Measurements from ENCODE around the gene IGF1. TPM values are rescaled to one million over a fixed set of nuclear protein-coding genes. Genes with fewer than 3 reads are reported as not detected.
A peak's percentile ranks its signal among the peaks of the same experiment; 100 is the strongest.

IGF1 gene
- polyA plus RNA-seq (2013, experiment 1 of 2), result not detected
- not detected for polyA plus RNA-seq (2013, experiment 2 of 2)

- H2BK120ac ChIP-seq (ENCODE audit: low read depth, low read length), result no peak within 1 kb of the TSS
- no peak within 1 kb of the TSS for H3K4ac ChIP-seq (ENCODE audit: low read depth, low read length)
- no peaks in the 10 kb centered on the region for H3K27me3 ChIP-seq (ENCODE audit: insufficient read depth, low read length, poor library complexity)
- H3K18ac ChIP-seq (ENCODE audit: low read length), result no peak within 1 kb of the TSS
- no peak within 1 kb of the TSS for H3K23ac ChIP-seq (ENCODE audit: low read length)
- H3K4me1 ChIP-seq (ENCODE audit: control insufficient read depth, low read depth, low read length), result peaks cover 6% of the 10 kb centered on the region
- H2AK5ac ChIP-seq (ENCODE audit: low read length), result no peak within 1 kb of the TSS
- no peaks in the 10 kb centered on the region for H3K79me1 ChIP-seq (ENCODE audit: low read length)
- no peak within 1 kb of the TSS for H4K8ac ChIP-seq (ENCODE audit: low read depth, low read length)
- peak; percentile 38 for DNase-seq
- no peak within 1 kb of the TSS for H4K5ac ChIP-seq (ENCODE audit: low read length)
- H3K4me3 ChIP-seq (ENCODE audit: low read length), result no peak within 1 kb of the TSS
- H3K27ac ChIP-seq (ENCODE audit: low read depth, low read length), result no peak within 1 kb of the TSS
- no peak within 1 kb of the TSS for H3K4me2 ChIP-seq (ENCODE audit: low read length)
- H2BK15ac ChIP-seq (replicated peaks; ENCODE audit: low read depth), result no peak within 1 kb of the TSS
- no peak within 1 kb of the TSS for H3K56ac ChIP-seq (ENCODE audit: low read length)
- no peak within 1 kb of the TSS for H3K9ac ChIP-seq (ENCODE audit: low read length)
- H2BK5ac ChIP-seq (ENCODE audit: low read length), result no peak within 1 kb of the TSS
- H3K36me3 ChIP-seq (ENCODE audit: control insufficient read depth, insufficient read depth, low read length), result no peaks in the 10 kb centered on the region
- no CpG with 5 or more reads among the region's 2 CpGs for WGBS (ENCODE audit: extremely low coverage, insufficient coverage, low lambda C conversion rate)
- H3K79me2 ChIP-seq (ENCODE audit: control insufficient read depth, insufficient read depth, low read length), result no peaks in the 10 kb centered on the region
These were observed at the start of gene IGF1 for GRCh38 chr12:102480406-102480805. Gene IGF1, minus strand, starts transcription at chr12:102480563. Its CDS starts 182 bp downstream, at chr12:102480381.

GRCh38 chr12:102528111-102528510 lies 47.7 kb upstream of the IGF1 start:
- Histone ChIP-seq H2BK120ac (ENCODE audit: low read depth, low read length) (no peak overlapping the region), H3K36me3 (ENCODE audit: control insufficient read depth, insufficient read depth, low read length) (no peaks in the 10 kb centered on the region), H4K8ac (ENCODE audit: low read depth, low read length) (no peak overlapping the region), H4K5ac (ENCODE audit: low read length) (no peak overlapping the region), H3K4me3 (ENCODE audit: low read length) (no peak overlapping the region), H3K27me3 (ENCODE audit: insufficient read depth, low read length, poor library complexity) (no peaks in the 10 kb centered on the region), H3K9ac (ENCODE audit: low read length) (no peak overlapping the region), H3K27ac (ENCODE audit: low read depth, low read length) (no peak overlapping the region), H3K18ac (ENCODE audit: low read length) (no peak overlapping the region), H3K4ac (ENCODE audit: low read depth, low read length) (no peak overlapping the region), H3K79me2 (ENCODE audit: control insufficient read depth, insufficient read depth, low read length) (no peaks in the 10 kb centered on the region), H3K79me1 (ENCODE audit: low read length) (no peaks in the 10 kb centered on the region), H3K4me2 (ENCODE audit: low read length) (no peak overlapping the region), H3K56ac (ENCODE audit: low read length) (no peak overlapping the region), H2BK5ac (ENCODE audit: low read length) (no peak overlapping the region), H2BK15ac (replicated peaks; ENCODE audit: low read depth) (no peak overlapping the region), H3K4me1 (ENCODE audit: control insufficient read depth, low read depth, low read length) (no peaks in the 10 kb centered on the region), H3K23ac (ENCODE audit: low read length) (no peak overlapping the region), H2AK5ac (ENCODE audit: low read length) (no peak overlapping the region)
- DNase-seq, result no peak

DNA sequence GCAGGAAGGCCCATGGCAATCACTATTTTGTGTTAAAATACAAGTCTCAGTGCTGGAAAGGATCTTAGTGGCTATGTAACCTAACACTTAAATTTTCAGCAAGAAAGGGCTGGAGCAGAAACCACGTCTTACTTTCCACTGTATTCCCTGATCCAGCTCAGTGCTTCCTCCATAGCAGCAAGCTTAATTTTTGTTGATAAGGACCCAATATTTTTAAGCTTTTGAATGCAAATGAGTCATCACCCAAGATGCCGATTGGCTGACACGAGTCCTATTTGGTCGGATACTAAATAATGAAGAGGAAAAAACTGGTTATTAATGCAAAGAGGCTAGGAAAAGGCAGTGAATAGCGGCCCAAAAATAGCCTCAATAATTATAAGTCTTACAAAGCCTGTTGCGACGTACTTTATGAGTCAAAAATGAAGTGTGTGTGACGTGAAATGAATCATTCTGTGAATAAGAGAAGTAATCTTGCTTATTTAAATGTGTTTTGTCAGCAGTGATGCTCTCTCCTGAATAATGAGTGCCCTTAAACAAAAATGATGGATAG lies 46.9 kb upstream of the IGF1 start:
- no peak overlapping the region for H3K27ac ChIP-seq (ENCODE audit: low read depth, low read length)
- no peaks in the 10 kb centered on the region for H3K36me3 ChIP-seq (ENCODE audit: control insufficient read depth, insufficient read depth, low read length)
- no peak overlapping the region for H3K4me3 ChIP-seq (ENCODE audit: low read length)
- H3K56ac ChIP-seq (ENCODE audit: low read length), result no peak overlapping the region
- H3K27me3 ChIP-seq (ENCODE audit: insufficient read depth, low read length, poor library complexity), result no peaks in the 10 kb centered on the region
- H3K79me2 ChIP-seq (ENCODE audit: control insufficient read depth, insufficient read depth, low read length), result no peaks in the 10 kb centered on the region
- WGBS (ENCODE audit: extremely low coverage, insufficient coverage, low lambda C conversion rate), result no CpG with 5 or more reads among the region's 8 CpGs
- H2BK15ac ChIP-seq (replicated peaks; ENCODE audit: low read depth), result no peak overlapping the region
- H3K23ac ChIP-seq (ENCODE audit: low read length), result no peak overlapping the region
- H2BK5ac ChIP-seq (ENCODE audit: low read length), result no peak overlapping the region
- no peak overlapping the region for H4K8ac ChIP-seq (ENCODE audit: low read depth, low read length)
- no peak overlapping the region for H3K4me2 ChIP-seq (ENCODE audit: low read length)
- H3K79me1 ChIP-seq (ENCODE audit: low read length), result no peaks in the 10 kb centered on the region
- no peak overlapping the region for H3K9ac ChIP-seq (ENCODE audit: low read length)
- H3K18ac ChIP-seq (ENCODE audit: low read length), result no peak overlapping the region
- no peaks in the 10 kb centered on the region for H3K4me1 ChIP-seq (ENCODE audit: control insufficient read depth, low read depth, low read length)
- no peak overlapping the region for H2BK120ac ChIP-seq (ENCODE audit: low read depth, low read length)
- no peak overlapping the region for H4K5ac ChIP-seq (ENCODE audit: low read length)
- DNase-seq, result no peak
- no peak overlapping the region for H3K4ac ChIP-seq (ENCODE audit: low read depth, low read length)
- H2AK5ac ChIP-seq (ENCODE audit: low read length), result no peak overlapping the region

GRCh38 chr12:102526656-102527055 lies 46.3 kb upstream of the IGF1 start:
- H3K27me3 ChIP-seq (ENCODE audit: insufficient read depth, low read length, poor library complexity), result no peaks in the 10 kb centered on the region
- H3K23ac ChIP-seq (ENCODE audit: low read length), result no peak overlapping the region
- WGBS (ENCODE audit: extremely low coverage, insufficient coverage, low lambda C conversion rate), result no CpG with 5 or more reads among the region's 1 CpG
- no peak overlapping the region for H4K5ac ChIP-seq (ENCODE audit: low read length)
- H3K4ac ChIP-seq (ENCODE audit: low read depth, low read length), result no peak overlapping the region
- H3K79me1 ChIP-seq (ENCODE audit: low read length), result no peaks in the 10 kb centered on the region
- H2BK5ac ChIP-seq (ENCODE audit: low read length), result no peak overlapping the region
- H3K18ac ChIP-seq (ENCODE audit: low read length), result no peak overlapping the region
- H2BK120ac ChIP-seq (ENCODE audit: low read depth, low read length), result no peak overlapping the region
- no peak overlapping the region for H3K27ac ChIP-seq (ENCODE audit: low read depth, low read length)
- H3K9ac ChIP-seq (ENCODE audit: low read length), result no peak overlapping the region
- H3K79me2 ChIP-seq (ENCODE audit: control insufficient read depth, insufficient read depth, low read length), result no peaks in the 10 kb centered on the region
- H3K36me3 ChIP-seq (ENCODE audit: control insufficient read depth, insufficient read depth, low read length), result no peaks in the 10 kb centered on the region
- H3K4me2 ChIP-seq (ENCODE audit: low read length), result no peak overlapping the region
- H2BK15ac ChIP-seq (replicated peaks; ENCODE audit: low read depth), result no peak overlapping the region
- no peak overlapping the region for H3K56ac ChIP-seq (ENCODE audit: low read length)
- no peak overlapping the region for H4K8ac ChIP-seq (ENCODE audit: low read depth, low read length)
- no peak overlapping the region for H2AK5ac ChIP-seq (ENCODE audit: low read length)
- no peak for DNase-seq
- H3K4me1 ChIP-seq (ENCODE audit: control insufficient read depth, low read depth, low read length), result no peaks in the 10 kb centered on the region
- no peak overlapping the region for H3K4me3 ChIP-seq (ENCODE audit: low read length)

GRCh38 chr12:102522768-102523167 lies 42.4 kb upstream of the IGF1 start:
- no peaks in the 10 kb centered on the region for H3K27me3 ChIP-seq (ENCODE audit: insufficient read depth, low read length, poor library complexity)
- WGBS (ENCODE audit: extremely low coverage, insufficient coverage, low lambda C conversion rate), result no CpG with 5 or more reads among the region's 4 CpGs
- H4K8ac ChIP-seq (ENCODE audit: low read depth, low read length), result no peak overlapping the region
- no peak overlapping the region for H3K23ac ChIP-seq (ENCODE audit: low read length)
- no peak overlapping the region for H3K56ac ChIP-seq (ENCODE audit: low read length)
- no peak overlapping the region for H3K4ac ChIP-seq (ENCODE audit: low read depth, low read length)
- H3K4me2 ChIP-seq (ENCODE audit: low read length), result no peak overlapping the region
- no peaks in the 10 kb centered on the region for H3K4me1 ChIP-seq (ENCODE audit: control insufficient read depth, low read depth, low read length)
- peak; percentile 23 for DNase-seq
- no peak overlapping the region for H4K5ac ChIP-seq (ENCODE audit: low read length)
- H3K9ac ChIP-seq (ENCODE audit: low read length), result no peak overlapping the region
- H3K18ac ChIP-seq (ENCODE audit: low read length), result no peak overlapping the region
- no peak overlapping the region for H2BK120ac ChIP-seq (ENCODE audit: low read depth, low read length)
- H3K36me3 ChIP-seq (ENCODE audit: control insufficient read depth, insufficient read depth, low read length), result no peaks in the 10 kb centered on the region
- H2BK5ac ChIP-seq (ENCODE audit: low read length), result no peak overlapping the region
- H2AK5ac ChIP-seq (ENCODE audit: low read length), result no peak overlapping the region
- H3K4me3 ChIP-seq (ENCODE audit: low read length), result no peak overlapping the region
- no peaks in the 10 kb centered on the region for H3K79me2 ChIP-seq (ENCODE audit: control insufficient read depth, insufficient read depth, low read length)
- H2BK15ac ChIP-seq (replicated peaks; ENCODE audit: low read depth), result no peak overlapping the region
- no peaks in the 10 kb centered on the region for H3K79me1 ChIP-seq (ENCODE audit: low read length)
- no peak overlapping the region for H3K27ac ChIP-seq (ENCODE audit: low read depth, low read length)

DNA sequence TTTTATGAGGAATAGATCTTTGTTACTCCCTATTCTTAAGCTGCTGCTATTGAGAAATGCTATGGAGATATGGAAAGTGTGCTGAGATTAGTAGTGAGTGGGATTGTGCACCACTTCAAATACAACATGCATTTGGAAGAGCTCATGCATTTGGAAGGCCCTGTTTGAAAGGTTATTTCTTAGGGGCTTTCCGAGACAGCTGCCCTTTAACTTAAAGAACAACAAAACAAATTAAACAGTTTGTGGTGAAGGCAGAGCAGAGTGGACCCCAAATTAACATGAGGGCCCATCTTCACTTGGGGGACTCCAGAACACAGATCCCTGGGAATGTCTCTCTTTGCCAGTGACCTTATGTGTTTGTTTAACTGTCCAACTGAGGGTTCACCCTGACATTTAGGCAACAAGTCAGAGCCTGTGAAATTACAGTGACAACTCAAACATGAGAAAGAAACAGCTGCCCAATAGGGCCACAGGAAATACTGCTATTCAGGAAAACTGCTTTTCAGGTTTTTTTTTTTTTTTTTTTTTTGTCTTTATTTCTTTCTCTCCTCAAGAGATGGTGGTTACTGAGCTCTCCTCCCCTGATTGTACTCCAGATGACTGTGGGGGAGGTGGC lies 41.4 kb upstream of the IGF1 start:
- Histone ChIP-seq H3K4me1 (ENCODE audit: control insufficient read depth, low read depth, low read length) (no peaks in the 10 kb centered on the region), H3K27ac (ENCODE audit: low read depth, low read length) (no peak overlapping the region), H3K18ac (ENCODE audit: low read length) (no peak overlapping the region), H3K9ac (ENCODE audit: low read length) (no peak overlapping the region), H2AK5ac (ENCODE audit: low read length) (no peak overlapping the region), H2BK120ac (ENCODE audit: low read depth, low read length) (no peak overlapping the region), H2BK15ac (replicated peaks; ENCODE audit: low read depth) (no peak overlapping the region), H3K79me1 (ENCODE audit: low read length) (no peaks in the 10 kb centered on the region), H2BK5ac (ENCODE audit: low read length) (no peak overlapping the region), H3K79me2 (ENCODE audit: control insufficient read depth, insufficient read depth, low read length) (no peaks in the 10 kb centered on the region), H3K23ac (ENCODE audit: low read length) (no peak overlapping the region), H3K36me3 (ENCODE audit: control insufficient read depth, insufficient read depth, low read length) (no peaks in the 10 kb centered on the region), H4K8ac (ENCODE audit: low read depth, low read length) (no peak overlapping the region), H3K56ac (ENCODE audit: low read length) (no peak overlapping the region), H3K4me3 (ENCODE audit: low read length) (no peak overlapping the region), H3K4ac (ENCODE audit: low read depth, low read length) (no peak overlapping the region), H3K27me3 (ENCODE audit: insufficient read depth, low read length, poor library complexity) (no peaks in the 10 kb centered on the region), H4K5ac (ENCODE audit: low read length) (no peak overlapping the region), H3K4me2 (ENCODE audit: low read length) (no peak overlapping the region)
- DNase-seq, result no peak
- WGBS (ENCODE audit: extremely low coverage, insufficient coverage, low lambda C conversion rate), result no CpG with 5 or more reads among the region's 1 CpG
